KMS-11 (cell line): ENCODE data around the gene TRIM24.

Source experiments
- H2AFZ ChIP-seq: fragments of 200-600 bp; sonication (generic); 2 replicates; pipeline ENCODE4 v1.6.1; 2016; ENCODE audit warnings: antibody characterized with exemption, mixed run types, low read depth
- H3K27ac ChIP-seq: fragments of 200-600 bp; sonication (generic); 2 replicates; pipeline ENCODE4 v1.6.1; 2016; ENCODE audit warnings: mild to moderate bottlenecking, mixed run types
- H3K27me3 ChIP-seq: fragments of 200-600 bp; sonication (generic); 2 replicates; pipeline ENCODE4 v1.6.1; 2017; ENCODE audit warnings: mild to moderate bottlenecking, low read depth, mixed run types, moderate library complexity; ENCODE audit not compliant: insufficient read depth
- H3K36me3 ChIP-seq: fragments of 200-600 bp; sonication (generic); 2 replicates; pipeline ENCODE4 v1.6.1; 2017; ENCODE audit warnings: mild to moderate bottlenecking, mixed run types; ENCODE audit not compliant: insufficient read depth
- H3K4me1 ChIP-seq: fragments of 200-600 bp; sonication (generic); 2 replicates; pipeline ENCODE4 v1.6.1; 2016; ENCODE audit warnings: mild to moderate bottlenecking, low read depth, mixed run types; ENCODE audit not compliant: poor library complexity, severe bottlenecking
- H3K4me2 ChIP-seq: fragments of 200-600 bp; sonication (generic); 2 replicates; pipeline ENCODE4 v1.7.0; 2016; ENCODE audit warnings: mild to moderate bottlenecking, mixed run types
- H3K4me3 ChIP-seq: fragments of 200-600 bp; sonication (generic); IDR thresholded peaks from 2 replicates; pipeline ENCODE4 v1.6.1; 2017; ENCODE audit warnings: low read depth, low read length, mixed read lengths; ENCODE audit not compliant: insufficient read depth
- H3K79me2 ChIP-seq: fragments of 200-600 bp; sonication (generic); 2 replicates; pipeline ENCODE4 v1.6.1; 2016; ENCODE audit warnings: low read depth, mixed run types; ENCODE audit not compliant: insufficient read depth
- H3K9ac ChIP-seq: fragments of 200-600 bp; sonication (generic); 2 replicates; pipeline ENCODE4 v1.6.1; 2016; ENCODE audit warnings: mild to moderate bottlenecking, mixed run types
- H4K20me1 ChIP-seq: fragments of 200-600 bp; sonication (generic); 2 replicates; pipeline ENCODE4 v1.6.1; 2016; ENCODE audit warnings: mild to moderate bottlenecking, mixed run types; ENCODE audit not compliant: insufficient read depth
- TF ChIP-seq, protein P1 (sequence below): fragments of 200-600 bp; sonication (generic); conservative IDR thresholded peaks from 2 replicates; pipeline ENCODE4 v1.6.1; 2017; ENCODE audit warnings: low read depth, mild to moderate bottlenecking, antibody characterized with exemption, low read length, moderate library complexity, mixed read lengths

TRIM24 gene

DNA sequence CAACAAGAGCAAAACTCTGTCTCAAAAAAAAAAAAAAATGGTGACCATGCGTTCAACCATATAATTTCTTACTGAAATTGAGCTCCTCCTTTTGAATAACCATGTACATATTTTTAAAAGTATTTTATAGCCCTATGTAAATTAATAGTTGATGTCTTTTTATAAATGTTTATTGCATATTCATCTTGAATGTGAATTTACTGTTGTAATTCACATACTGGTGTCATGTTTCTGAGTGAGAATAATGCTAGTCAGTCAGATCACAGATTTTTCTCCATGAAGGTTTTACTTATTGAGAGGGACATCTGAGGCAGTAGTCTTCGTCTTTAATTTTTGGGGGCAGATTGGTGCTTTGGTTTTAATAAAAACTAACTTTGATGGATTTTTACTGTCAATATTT lies 128.9 kb downstream of the TRIM24 start:
- no peak overlapping the region for H3K27ac ChIP-seq
- H2AFZ ChIP-seq = no peak overlapping the region
- H3K36me3 ChIP-seq = no peaks in the 10 kb centered on the region; the same call in 1 of the 2 replicates
- H3K4me3 ChIP-seq = no peak overlapping the region
- H3K9ac ChIP-seq = no peak overlapping the region
- TF ChIP-seq, protein P1, sequence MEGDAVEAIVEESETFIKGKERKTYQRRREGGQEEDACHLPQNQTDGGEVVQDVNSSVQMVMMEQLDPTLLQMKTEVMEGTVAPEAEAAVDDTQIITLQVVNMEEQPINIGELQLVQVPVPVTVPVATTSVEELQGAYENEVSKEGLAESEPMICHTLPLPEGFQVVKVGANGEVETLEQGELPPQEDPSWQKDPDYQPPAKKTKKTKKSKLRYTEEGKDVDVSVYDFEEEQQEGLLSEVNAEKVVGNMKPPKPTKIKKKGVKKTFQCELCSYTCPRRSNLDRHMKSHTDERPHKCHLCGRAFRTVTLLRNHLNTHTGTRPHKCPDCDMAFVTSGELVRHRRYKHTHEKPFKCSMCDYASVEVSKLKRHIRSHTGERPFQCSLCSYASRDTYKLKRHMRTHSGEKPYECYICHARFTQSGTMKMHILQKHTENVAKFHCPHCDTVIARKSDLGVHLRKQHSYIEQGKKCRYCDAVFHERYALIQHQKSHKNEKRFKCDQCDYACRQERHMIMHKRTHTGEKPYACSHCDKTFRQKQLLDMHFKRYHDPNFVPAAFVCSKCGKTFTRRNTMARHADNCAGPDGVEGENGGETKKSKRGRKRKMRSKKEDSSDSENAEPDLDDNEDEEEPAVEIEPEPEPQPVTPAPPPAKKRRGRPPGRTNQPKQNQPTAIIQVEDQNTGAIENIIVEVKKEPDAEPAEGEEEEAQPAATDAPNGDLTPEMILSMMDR = no peak
- no peaks in the 10 kb centered on the region for H3K79me2 ChIP-seq
- H4K20me1 ChIP-seq = no peaks in the 10 kb centered on the region
- no peaks in the 10 kb centered on the region for H3K27me3 ChIP-seq
- H3K4me1 ChIP-seq = no peaks in the 10 kb centered on the region
- H3K4me2 ChIP-seq = no peak overlapping the region

DNA sequence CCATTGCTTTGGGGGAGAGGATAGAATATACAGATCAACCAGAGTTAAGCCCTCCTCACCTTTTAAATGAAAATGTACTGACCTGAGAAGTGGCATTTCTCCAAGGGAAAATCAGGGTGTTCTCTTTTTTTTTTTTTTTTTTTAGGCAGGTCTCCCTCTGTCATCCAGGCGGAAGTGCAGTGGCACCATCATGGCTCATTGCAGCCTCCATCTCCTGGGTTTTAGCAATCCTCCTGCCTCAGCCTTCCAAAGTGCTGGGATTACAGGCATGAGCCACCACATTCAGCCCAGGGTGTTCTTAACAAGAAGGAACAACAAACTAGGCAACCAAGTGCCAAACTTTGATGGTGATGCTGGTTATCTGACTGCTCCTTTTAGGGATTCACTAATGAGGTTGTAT lies 130.1 kb downstream of the TRIM24 start:
- Histone ChIP-seq H3K27me3 (no peaks in the 10 kb centered on the region), H3K79me2 (no peaks in the 10 kb centered on the region), H2AFZ (no peak overlapping the region), H3K36me3 (no peaks in the 10 kb centered on the region; the same call in 1 of the 2 replicates), H3K27ac (no peak overlapping the region), H3K9ac (no peak overlapping the region), H4K20me1 (no peaks in the 10 kb centered on the region), H3K4me3 (no peak overlapping the region), H3K4me2 (no peak overlapping the region), H3K4me1 (no peaks in the 10 kb centered on the region)
- TF ChIP-seq, protein P1 = no peak

DNA sequence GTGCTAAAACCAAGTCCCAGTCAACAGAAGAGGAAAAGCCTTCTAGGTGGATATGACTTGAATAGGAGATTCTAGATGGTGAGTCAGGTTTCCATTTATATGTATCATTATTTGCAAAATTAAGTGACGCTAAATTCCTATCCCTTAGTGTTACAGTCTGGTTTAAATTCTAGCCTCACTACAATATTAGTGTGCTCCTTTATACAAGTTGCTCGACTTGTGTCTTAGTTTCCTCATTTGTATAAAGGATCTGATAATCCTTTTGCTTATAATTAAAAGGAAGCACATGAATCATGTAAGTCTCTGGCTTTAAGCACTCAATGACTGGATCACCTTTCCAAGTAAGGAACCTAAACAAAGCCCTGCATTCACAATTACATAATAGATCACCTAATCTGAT lies 135.4 kb downstream of the TRIM24 start:
- H2AFZ ChIP-seq = no peak overlapping the region
- no peak overlapping the region for H3K9ac ChIP-seq
- H3K36me3 ChIP-seq = no peaks in the 10 kb centered on the region
- no peak overlapping the region for H3K4me2 ChIP-seq
- H3K4me3 ChIP-seq = no peak overlapping the region
- TF ChIP-seq, protein P1 = no peak
- H4K20me1 ChIP-seq = no peaks in the 10 kb centered on the region
- H3K27me3 ChIP-seq = no peaks in the 10 kb centered on the region
- no peak overlapping the region for H3K27ac ChIP-seq
- no peaks in the 10 kb centered on the region for H3K79me2 ChIP-seq
- H3K4me1 ChIP-seq = no peaks in the 10 kb centered on the region

DNA sequence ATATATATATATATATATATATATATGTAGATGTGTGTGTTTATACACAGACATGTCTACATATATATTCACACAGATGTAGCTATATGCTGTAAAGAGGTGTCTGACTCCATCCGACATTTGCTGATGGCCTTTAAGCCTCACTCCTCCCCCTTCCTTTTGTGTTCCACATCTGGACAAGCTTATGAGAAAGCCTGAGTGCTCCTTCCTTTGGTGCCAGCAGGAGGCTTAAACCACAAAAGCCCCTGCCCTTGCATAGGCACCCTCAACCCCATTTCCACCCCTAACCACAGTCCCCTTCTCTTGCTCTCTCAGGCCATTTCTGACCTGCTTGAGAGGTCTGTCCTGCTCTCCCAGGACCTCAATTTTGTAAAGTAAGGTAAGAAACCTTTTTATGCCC lies 142.4 kb downstream of the TRIM24 start:
- Histone ChIP-seq H3K4me1 (peaks cover 4% of the 10 kb centered on the region), H3K27me3 (no peaks in the 10 kb centered on the region), H3K27ac (no peak overlapping the region), H3K79me2 (no peaks in the 10 kb centered on the region), H3K4me2 (no peak overlapping the region), H3K9ac (no peak overlapping the region), H3K4me3 (no peak overlapping the region), H4K20me1 (no peaks in the 10 kb centered on the region), H3K36me3 (no peaks in the 10 kb centered on the region), H2AFZ (no peak overlapping the region)
- TF ChIP-seq, protein P1 = no peak
